Stimulated activated naive CD8-positive, alpha-beta T cell treated with anti-CD3 and anti-CD28 coated beads, Interleukin-15, amount 100 ng/mL, for 72 hours (primary cell): ENCODE measurements around the gene FRAT1.

ENCODE experiments used
- ATAC-seq: fragments of 150-1000 bp; cut with Tn5 transposase; 2 replicates; pipeline ENCODE4 v1.10.0; 2021; ENCODE audit warnings: mild to moderate bottlenecking, moderate library complexity
- DNase-seq, 2 donors: peaks; one replicate each; pipeline ENCODE4 v3.0.0; 2021 to 2022
- H3K27ac Mint-ChIP-seq, 2 donors: one replicate each; pipeline ENCODE4 v1.8.0; 2022; ENCODE audit warnings: mild to moderate bottlenecking in 2 of 2, mixed read lengths in 2 of 2, moderate library complexity in 2 of 2
- H3K27me3 Mint-ChIP-seq: one replicate; pipeline ENCODE4 v1.8.0; 2022; ENCODE audit warnings: mixed read lengths
- H3K4me1 Mint-ChIP-seq: one replicate; pipeline ENCODE4 v1.8.0; 2022; ENCODE audit warnings: mild to moderate bottlenecking, mixed read lengths
- H3K4me3 Mint-ChIP-seq, 2 donors: one replicate each; pipeline ENCODE4 v1.8.0; 2022; ENCODE audit warnings: mild to moderate bottlenecking in 2 of 2, mixed read lengths in 2 of 2, moderate library complexity in 1 of 2
- H3K9me3 Mint-ChIP-seq, 2 donors: one replicate each; pipeline ENCODE4 v1.8.0; 2022; ENCODE audit warnings: mixed read lengths in 2 of 2

FRAT1 gene

DNA sequence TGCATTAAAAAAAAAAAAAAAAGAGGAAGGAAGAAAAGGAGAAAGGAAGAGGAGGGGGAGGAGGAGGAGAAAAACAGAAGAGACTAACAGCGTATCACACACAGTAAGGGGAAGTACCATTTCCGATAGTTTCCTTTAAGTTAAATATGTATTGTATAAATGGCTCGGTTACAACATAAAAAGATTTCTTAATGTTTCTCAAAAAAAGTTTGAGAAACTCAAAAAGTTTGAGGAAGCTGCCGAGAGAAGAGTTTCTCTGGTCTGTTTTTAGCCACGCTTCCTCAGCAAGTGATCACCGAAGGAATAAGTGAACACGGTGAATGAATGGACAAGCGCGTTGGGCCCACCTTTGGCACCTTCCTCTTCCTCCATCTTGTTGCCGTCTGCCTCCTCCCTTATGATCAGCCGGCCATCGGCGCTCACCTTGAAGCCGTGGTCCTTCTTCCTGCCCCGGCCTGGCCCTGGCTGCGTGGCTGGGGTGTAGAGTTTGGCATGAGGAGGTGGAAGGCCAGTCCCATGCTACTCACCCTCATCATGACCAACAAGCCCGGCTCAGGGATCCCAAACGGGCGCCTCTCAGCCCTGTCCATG, 46.8 kb downstream of the FRAT1 start:
- no peaks in the 10 kb centered on the region for H3K9me3 Mint-ChIP-seq
- DNase-seq: no peak
- no peak overlapping the region for H3K27ac Mint-ChIP-seq
- no peak overlapping the region for H3K4me3 Mint-ChIP-seq
- no peaks in the 10 kb centered on the region for H3K27me3 Mint-ChIP-seq
- H3K4me1 Mint-ChIP-seq: no peaks in the 10 kb centered on the region
- ATAC-seq: no peak

GRCh38 chr10:97366572-97366971, 47.5 kb downstream of the FRAT1 start:
- DNase-seq: no peak

DNA sequence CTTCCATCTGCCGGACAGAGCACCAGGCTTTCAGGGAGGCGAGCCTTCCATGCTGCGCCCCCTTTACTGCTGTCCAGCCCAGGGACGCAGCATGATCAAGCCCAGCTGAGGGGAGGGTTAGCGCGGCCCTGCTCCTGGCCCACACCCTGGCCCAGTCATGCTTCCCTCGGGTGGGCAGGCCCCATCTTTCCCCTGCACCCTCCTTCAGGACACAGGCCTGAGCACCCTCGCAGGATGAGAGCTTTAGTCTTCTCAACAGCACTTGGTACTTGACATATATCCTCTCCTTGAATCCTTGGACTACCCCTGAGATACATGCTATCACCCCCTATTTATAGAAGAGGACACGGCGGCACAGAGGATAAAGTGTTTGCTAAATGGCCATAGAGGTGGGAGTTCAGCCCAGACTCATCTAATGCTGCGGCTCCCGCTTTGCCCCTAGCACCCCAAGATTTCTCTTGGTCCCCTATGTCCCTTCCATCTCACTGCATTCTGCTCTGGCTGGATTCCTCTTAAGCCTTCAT, 48.1 kb downstream of the FRAT1 start:
- Mint-ChIP-seq H3K4me3 (no peak overlapping the region), H3K9me3 (no peaks in the 10 kb centered on the region), H3K27ac (peak overlapping the region in 1 of 2 donors; percentile 55), H3K4me1 (no peaks in the 10 kb centered on the region), H3K27me3 (no peaks in the 10 kb centered on the region)
- no peak for DNase-seq
- no peak for ATAC-seq

More at GRCh38 chr10:97366572-97366971, 47.5 kb downstream of the FRAT1 start:
- H3K4me3 Mint-ChIP-seq: no peak overlapping the region
- no peaks in the 10 kb centered on the region for H3K27me3 Mint-ChIP-seq
- peak overlapping the region in 1 of 2 donors; percentile 72 for H3K27ac Mint-ChIP-seq
- no peaks in the 10 kb centered on the region for H3K9me3 Mint-ChIP-seq
- no peak for ATAC-seq
- H3K4me1 Mint-ChIP-seq: no peaks in the 10 kb centered on the region
